Activated T-cell treated with anti-CD3 and anti-CD28 coated beads for 24 hours (primary cell): Measurements from ENCODE around the gene CENPN.

Source experiments
- DNase-seq: peaks from one replicate; pipeline ENCODE4 v3.0.0-alpha.2; 2020; ENCODE audit warnings: low read depth

CENPN gene

GRCh38 chr16:81081014-81081413 is 74.0 kb downstream of the CENPN start:
- DNase-seq: no peak
